Anterior cingulate cortex (tissue), 58 donors: ENCODE data around the gene PRKG1.

Experiments used
- DNase-seq, 58 donors: peaks; one replicate each; lab custom pipeline; 2025; lab: John Stamatoyannopoulos, UW

PRKG1 gene

GRCh38 chr10:51765284-51765971 lies 691.1 kb downstream of the PRKG1 start:
- DNase-seq = no peak

GRCh38 chr10:51766423-51767102 lies 692.3 kb downstream of the PRKG1 start:
- DNase-seq = no peak

- no peak for DNase-seq
These were observed 692.9 kb downstream of the PRKG1 start for GRCh38 chr10:51767103-51767763.

- peak in 3 of 58 donors; percentile 6 to 27 (median 14) for DNase-seq
These were observed 694.7 kb downstream of the PRKG1 start for GRCh38 chr10:51768886-51769465.

- DNase-seq = no peak
These were observed 696.4 kb downstream of the PRKG1 start for GRCh38 chr10:51770709-51771108.

GRCh38 chr10:51772387-51772786 lies 698.1 kb downstream of the PRKG1 start:
- no peak for DNase-seq

GRCh38 chr10:51773681-51774080 lies 699.4 kb downstream of the PRKG1 start:
- no peak for DNase-seq

- no peak for DNase-seq
These were observed 709.7 kb downstream of the PRKG1 start for GRCh38 chr10:51783941-51784340.

GRCh38 chr10:51786016-51786683 lies 711.9 kb downstream of the PRKG1 start:
- DNase-seq = no peak

- DNase-seq = no peak
These were observed 712.4 kb downstream of the PRKG1 start for GRCh38 chr10:51786684-51787035.

GRCh38 chr10:51788273-51788672 lies 714.0 kb downstream of the PRKG1 start:
- peak in 2 of 58 donors; percentile 2 to 6 for DNase-seq

- DNase-seq = no peak
These were observed 714.8 kb downstream of the PRKG1 start for GRCh38 chr10:51789118-51789517.

GRCh38 chr10:51789903-51790302 lies 715.6 kb downstream of the PRKG1 start:
- no peak for DNase-seq

GRCh38 chr10:51792678-51793077 lies 718.4 kb downstream of the PRKG1 start:
- DNase-seq = no peak

- DNase-seq = no peak
These were observed 725.8 kb downstream of the PRKG1 start for GRCh38 chr10:51800121-51800520.

- peak in 2 of 58 donors; percentile 4 to 24 for DNase-seq
These were observed 726.6 kb downstream of the PRKG1 start for GRCh38 chr10:51800725-51801424.

- DNase-seq = no peak
These were observed 727.7 kb downstream of the PRKG1 start for GRCh38 chr10:51802030-51802429.

- no peak for DNase-seq
These were observed 730.6 kb downstream of the PRKG1 start for GRCh38 chr10:51804866-51805265.

GRCh38 chr10:51806079-51806835 lies 732.0 kb downstream of the PRKG1 start:
- DNase-seq = no peak
